HG02870 (cell line): ENCODE measurements around the gene PCDHGB4.
"Not testable (repeated sequence)": the region's sequence is repeated elsewhere in the genome, so short reads cannot be mapped to it uniquely, and the experiment has no call there.

ENCODE experiments used
- ATAC-seq: cut with Tn5 transposase; IDR thresholded peaks from one replicate; pipeline ENCODE4 v1.9.1; 2021; ENCODE audit warnings: mild to moderate bottlenecking, moderate library complexity; ENCODE audit not compliant: unreplicated experiment

The PCDHGB4 gene

DNA sequence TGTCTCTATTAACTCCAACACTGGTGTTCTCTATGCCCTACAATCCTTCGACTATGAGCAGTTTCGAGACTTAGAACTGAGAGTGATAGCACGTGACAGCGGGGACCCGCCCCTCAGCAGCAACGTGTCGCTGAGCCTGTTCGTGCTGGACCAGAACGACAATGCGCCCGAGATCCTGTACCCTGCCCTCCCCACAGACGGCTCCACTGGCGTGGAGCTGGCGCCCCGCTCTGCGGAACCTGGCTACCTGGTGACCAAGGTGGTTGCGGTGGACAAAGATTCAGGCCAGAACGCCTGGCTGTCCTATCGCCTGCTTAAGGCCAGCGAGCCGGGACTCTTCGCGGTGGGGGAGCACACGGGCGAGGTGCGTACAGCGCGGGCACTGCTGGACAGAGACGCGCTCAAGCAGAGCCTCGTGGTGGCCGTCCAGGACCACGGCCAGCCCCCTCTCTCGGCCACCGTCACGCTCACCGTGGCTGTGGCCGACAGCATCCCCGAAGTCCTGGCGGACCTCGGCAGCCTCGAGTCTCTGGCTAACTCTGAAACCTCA is 35.3 kb downstream of the PCDHGB4 start:
- ATAC-seq = no peak

DNA sequence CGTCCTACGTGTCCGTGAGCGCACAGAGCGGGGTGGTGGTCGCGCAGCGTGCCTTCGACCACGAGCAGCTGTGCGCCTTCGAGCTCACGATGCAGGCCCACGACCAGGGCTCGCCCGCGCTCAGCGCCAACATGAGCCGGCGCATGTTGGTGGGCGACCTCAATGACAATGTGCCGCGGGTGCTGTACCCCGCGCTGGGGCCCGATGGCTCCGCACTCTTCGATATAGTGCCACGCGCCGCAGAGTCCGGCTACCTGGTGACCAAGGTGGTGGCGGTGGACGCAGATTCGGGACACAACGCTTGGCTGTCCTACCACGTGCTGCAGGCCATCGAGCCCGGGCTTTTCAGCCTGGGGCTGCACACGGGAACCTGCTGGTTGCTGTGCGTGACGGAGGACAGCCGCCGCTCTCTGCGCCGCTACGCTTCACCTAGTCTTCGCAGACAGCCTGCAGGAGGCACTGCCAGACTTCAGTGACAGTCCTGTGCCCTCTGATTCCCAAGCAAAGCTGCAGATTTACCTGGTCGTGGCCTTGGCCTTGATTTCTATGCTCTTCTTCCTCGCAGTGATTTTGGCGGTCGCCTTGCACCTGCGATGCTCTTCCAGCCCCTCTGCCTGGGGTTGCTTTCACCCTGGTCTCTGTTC is 40.4 kb downstream of the PCDHGB4 start:
- ATAC-seq = no peak

GRCh38 chr5:141430332-141431113 is 43.0 kb downstream of the PCDHGB4 start, which contains the start of gene PCDHGA12:
TSS of gene PCDHGA12 (plus strand) at chr5:141430507. CDS start at chr5:141430760, 253 bp downstream.
- peak; percentile 83 for ATAC-seq

DNA sequence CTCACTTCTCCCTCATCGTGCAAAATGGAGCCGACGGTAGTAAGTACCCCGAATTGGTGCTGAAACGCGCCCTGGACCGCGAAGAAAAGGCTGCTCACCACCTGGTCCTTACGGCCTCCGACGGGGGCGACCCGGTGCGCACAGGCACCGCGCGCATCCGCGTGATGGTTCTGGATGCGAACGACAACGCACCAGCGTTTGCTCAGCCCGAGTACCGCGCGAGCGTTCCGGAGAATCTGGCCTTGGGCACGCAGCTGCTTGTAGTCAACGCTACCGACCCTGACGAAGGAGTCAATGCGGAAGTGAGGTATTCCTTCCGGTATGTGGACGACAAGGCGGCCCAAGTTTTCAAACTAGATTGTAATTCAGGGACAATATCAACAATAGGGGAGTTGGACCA is 43.8 kb downstream of the PCDHGB4 start:
- peak; percentile 64 for ATAC-seq

- ATAC-seq = not testable (repeated sequence)
These were observed 44.8 kb downstream of the PCDHGB4 start for GRCh38 chr5:141432308-141432707.

- ATAC-seq = not testable (repeated sequence)
These were observed 45.2 kb downstream of the PCDHGB4 start for GRCh38 chr5:141432726-141433125.

DNA sequence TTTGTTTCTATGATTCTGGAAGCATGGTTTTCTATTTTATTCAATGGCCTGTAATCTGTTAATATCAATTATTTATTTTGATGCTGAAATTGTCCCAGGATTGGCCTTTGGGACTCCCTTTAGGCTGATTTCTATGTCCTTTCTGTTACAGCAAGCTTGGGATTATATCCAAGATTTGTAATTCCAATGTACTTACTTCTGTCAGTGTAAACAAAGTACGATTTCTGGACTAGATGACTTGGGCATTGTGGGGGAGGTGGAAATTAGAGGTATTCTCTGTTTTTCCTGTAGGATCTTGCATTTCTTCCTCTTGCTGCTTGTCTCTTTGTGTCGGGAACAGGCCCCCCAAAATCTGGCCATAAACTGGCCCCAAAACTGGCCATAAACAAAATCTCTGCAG is 46.5 kb downstream of the PCDHGB4 start:
- ATAC-seq = no peak

- ATAC-seq = no peak
These were observed 49.7 kb downstream of the PCDHGB4 start for GRCh38 chr5:141437221-141437620.

DNA sequence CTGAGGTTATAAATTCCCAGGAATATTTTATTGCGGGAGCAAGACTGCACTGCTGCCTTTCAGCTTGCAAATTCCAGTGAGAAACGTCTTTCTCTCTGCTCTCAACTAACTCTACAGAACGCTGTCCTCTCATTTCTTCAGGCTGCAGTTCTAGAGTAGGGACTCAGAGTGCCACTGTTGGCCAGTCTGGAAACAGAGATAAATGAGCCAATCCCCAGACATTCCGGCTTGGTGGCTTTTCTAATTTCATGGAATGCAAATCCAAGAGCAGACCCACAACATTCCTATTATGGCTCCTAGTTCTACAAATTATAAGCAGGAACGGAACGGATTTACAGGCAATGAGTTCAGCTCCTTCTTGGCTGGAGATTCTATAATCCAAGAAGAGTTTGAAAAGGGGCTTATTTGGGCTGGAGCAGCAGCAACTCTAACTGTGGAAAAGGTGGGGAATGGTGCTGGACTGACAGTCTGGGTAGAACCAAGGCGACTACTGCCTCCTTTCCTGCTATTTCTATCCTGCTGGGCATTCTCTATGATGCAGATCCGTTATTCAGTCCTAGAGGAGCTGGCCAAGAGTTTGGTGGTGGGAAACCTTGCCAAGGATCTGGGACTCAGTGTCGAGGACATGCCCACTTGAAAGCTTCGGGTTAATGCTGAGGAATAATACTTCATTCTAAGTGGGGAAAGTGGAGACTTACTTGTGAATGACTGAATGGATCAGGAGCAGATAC is 52.1 kb downstream of the PCDHGB4 start:
- ATAC-seq = no peak
